ENCODE data around the gene C17orf113.
"Not testable (repeated sequence)": the region's sequence is repeated elsewhere in the genome, so short reads cannot be mapped to it uniquely, and the experiment has no call there.

C17orf113 gene

DNA sequence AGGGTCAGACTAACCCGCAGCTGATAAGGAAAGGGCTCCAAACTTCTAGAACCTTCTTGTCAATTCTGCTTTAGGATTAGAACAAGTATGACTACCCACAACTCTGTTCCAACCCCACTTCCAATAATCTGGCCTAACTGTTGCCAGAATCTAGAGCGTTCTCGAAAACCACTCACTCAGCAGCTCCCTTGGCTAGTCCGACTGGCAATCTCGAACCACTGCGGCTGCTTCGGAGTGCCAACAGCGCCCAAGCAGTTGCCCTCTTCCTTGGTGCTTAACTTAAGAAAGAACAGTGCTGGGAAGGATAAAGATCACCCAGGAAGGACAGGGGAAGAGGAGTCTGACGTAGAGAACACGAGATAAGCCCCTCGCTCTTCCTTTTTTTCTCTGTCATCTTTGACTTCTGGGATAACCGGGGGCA lies 34.0 kb downstream of the C17orf113 start:
- no peak for DNase-seq

DNA sequence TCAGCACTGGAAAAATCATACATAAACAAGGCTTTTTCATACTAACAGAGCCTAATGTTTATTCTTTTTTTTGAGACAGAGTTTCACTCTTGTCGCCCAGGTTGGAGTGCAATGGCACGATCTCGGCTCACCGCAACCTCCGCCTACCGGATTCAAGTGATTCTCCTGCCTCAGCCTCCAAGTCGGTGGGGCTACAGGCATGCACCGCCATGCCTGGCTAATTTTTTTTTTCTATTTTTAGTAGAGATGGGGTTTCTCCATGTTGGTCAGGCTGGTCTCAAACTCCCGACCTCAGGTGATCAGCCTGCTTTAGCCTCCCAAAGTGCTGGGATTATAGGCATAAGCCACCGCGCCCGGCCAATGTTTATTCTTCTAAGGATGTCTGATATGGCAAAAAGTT lies 36.7 kb downstream of the C17orf113 start:
- DNase-seq, result not testable (repeated sequence)

GRCh38 chr17:42012363-42012762 lies 38.0 kb downstream of the C17orf113 start:
- not testable (repeated sequence) for DNase-seq

- DNase-seq, result no peak
These were observed 39.4 kb downstream of the C17orf113 start for GRCh38 chr17:42010898-42011516.

- not testable (repeated sequence) for DNase-seq
These were observed 40.1 kb downstream of the C17orf113 start for GRCh38 chr17:42010266-42010680.

DNA sequence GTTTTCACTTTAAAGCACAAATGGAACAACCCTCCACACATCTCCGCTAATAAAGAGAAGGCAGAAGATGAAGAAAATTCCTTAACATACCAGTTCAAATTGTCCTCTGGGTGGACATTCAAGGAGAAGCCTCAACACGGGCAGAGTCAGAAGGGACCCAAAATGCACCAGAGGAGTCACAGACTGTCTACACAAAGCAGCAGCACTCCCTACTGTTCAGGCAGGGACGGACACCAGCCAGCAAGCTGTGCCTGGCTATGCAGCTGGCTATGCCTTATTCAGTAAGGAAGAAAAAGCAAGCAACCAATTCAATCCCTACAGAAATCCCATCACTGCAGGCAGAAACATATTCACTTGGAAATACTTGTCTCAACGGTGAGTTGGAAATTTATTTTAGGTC lies 41.2 kb downstream of the C17orf113 start:
- no peak for DNase-seq

DNA sequence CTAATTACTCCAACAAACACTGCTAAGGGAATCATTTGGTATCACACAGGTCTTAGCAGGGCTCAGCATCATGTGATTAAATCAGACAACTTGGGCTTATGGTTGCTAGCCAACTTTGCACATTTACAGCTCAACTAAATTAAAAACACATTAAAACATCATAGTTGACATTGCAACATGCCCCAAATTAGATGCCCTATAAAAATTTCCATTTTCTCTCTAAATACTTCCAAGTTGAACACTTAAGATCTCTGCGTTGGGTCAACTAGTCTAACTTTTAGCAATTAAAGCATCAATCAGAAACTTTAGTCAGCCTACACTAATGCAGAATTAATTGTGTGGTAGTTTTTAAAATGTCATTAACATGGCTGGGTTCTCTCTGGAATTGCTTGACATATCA lies 45.2 kb downstream of the C17orf113 start:
- DNase-seq, result no peak

GRCh38 chr17:42002792-42003301 lies 47.6 kb downstream of the C17orf113 start:
- DNase-seq, result no peak

GRCh38 chr17:42002175-42002791 lies 48.1 kb downstream of the C17orf113 start:
- no peak for DNase-seq

- DNase-seq, result no peak
These were observed 48.7 kb downstream of the C17orf113 start for GRCh38 chr17:42001729-42002128.

GRCh38 chr17:42000413-42001133 lies 49.8 kb downstream of the C17orf113 start:
- DNase-seq, result no peak

GRCh38 chr17:41998497-41998896 lies 51.9 kb downstream of the C17orf113 start:
- DNase-seq, result no peak

GRCh38 chr17:41996855-41997164 lies 53.6 kb downstream of the C17orf113 start:
- DNase-seq, result no peak

GRCh38 chr17:41992576-41992975 lies 57.8 kb downstream of the C17orf113 start:
- DNase-seq, result no peak

DNA sequence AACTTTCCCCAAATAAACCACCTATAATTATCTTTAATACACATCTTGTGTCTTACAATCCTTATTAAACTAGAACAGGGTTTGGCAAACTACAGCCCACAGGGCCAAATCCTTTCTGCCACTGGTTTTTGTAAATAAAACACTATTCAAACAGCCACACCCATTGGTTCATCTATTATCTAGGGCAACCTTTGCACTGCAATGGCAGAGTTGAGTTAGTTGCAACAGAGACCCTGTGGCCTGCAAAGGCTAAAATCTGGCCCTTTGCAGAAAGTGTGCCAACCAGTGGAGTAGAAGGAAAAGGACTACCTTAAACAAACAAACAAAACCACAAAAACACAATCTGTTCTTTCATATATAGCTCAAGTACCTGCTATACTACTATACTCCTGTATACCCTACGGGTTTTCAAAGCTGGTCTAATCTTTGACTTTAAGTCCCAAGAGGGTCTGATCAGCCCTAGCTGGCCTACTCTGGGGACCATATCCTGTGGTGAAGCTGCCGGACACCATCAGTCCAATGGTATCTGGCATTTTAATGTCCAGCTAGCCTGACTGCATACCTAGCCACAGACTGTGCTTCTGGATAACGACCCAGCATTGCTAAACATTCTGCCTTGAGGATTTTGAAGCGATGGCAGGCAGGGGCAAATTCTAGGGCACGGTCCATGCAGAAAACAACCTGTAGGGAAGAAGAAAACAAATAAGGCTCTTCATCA lies 60.5 kb downstream of the C17orf113 start:
- no peak for DNase-seq

GRCh38 chr17:41988418-41988817 lies 62.0 kb downstream of the C17orf113 start:
- DNase-seq, result no peak
